ENCODE results near the gene ALK.

- TF ChIP-seq CTCF (tag by site-specific recombination; IDR thresholded peaks at IDR 0.05) (no peak), KLF1 (tag by site-specific recombination; IDR thresholded peaks at IDR 0.05) (no peak), ZNF280D (tag by site-specific recombination; IDR thresholded peaks at IDR 0.05) (no peak), ZBTB10 (tag by site-specific recombination; IDR thresholded peaks at IDR 0.05) (no peak), HOXA7 (CRISPR knock-in tag; IDR thresholded peaks at IDR 0.05; ENCODE audit: borderline replicate concordance) (no peak), KLF16 (tag by site-specific recombination; IDR thresholded peaks at IDR 0.05) (no peak)
Observed at GRCh38 chr2:29894822-29895614, 26.4 kb downstream of the ALK start.

Measured in HEK293 (cell line).